Stimulated activated CD4-positive, alpha-beta T cell treated with anti-CD3 and anti-CD28 coated beads, Interleukin-1b, Interleukin-23, amount 100 ng/mL, for 4 hours (primary cell): Measurements from ENCODE around the gene CLCN6.

Experiments
- DNase-seq, 2 donors: peaks; one replicate each; pipeline ENCODE4 v3.0.0-alpha.2; 2020; ENCODE audit warnings: low read depth in 2 of 2

The CLCN6 gene, protein sequence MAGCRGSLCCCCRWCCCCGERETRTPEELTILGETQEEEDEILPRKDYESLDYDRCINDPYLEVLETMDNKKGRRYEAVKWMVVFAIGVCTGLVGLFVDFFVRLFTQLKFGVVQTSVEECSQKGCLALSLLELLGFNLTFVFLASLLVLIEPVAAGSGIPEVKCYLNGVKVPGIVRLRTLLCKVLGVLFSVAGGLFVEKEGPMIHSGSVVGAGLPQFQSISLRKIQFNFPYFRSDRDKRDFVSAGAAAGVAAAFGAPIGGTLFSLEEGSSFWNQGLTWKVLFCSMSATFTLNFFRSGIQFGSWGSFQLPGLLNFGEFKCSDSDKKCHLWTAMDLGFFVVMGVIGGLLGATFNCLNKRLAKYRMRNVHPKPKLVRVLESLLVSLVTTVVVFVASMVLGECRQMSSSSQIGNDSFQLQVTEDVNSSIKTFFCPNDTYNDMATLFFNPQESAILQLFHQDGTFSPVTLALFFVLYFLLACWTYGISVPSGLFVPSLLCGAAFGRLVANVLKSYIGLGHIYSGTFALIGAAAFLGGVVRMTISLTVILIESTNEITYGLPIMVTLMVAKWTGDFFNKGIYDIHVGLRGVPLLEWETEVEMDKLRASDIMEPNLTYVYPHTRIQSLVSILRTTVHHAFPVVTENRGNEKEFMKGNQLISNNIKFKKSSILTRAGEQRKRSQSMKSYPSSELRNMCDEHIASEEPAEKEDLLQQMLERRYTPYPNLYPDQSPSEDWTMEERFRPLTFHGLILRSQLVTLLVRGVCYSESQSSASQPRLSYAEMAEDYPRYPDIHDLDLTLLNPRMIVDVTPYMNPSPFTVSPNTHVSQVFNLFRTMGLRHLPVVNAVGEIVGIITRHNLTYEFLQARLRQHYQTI

GRCh38 chr1:11805422-11806306 is at the start of gene CLCN6, which contains the start of gene MTHFR:
Gene CLCN6, plus strand, starts transcription at chr1:11806191. Its CDS starts 72 bp downstream, at chr1:11806263.
Gene MTHFR, minus strand, starts transcription at chr1:11805964. Its CDS starts 2,848 bp downstream, at chr1:11803116.
- DNase-seq: peak; percentile 92 to 95

GRCh38 chr1:11757047-11757446 is 48.9 kb upstream of the CLCN6 start:
- no peak for DNase-seq

DNA sequence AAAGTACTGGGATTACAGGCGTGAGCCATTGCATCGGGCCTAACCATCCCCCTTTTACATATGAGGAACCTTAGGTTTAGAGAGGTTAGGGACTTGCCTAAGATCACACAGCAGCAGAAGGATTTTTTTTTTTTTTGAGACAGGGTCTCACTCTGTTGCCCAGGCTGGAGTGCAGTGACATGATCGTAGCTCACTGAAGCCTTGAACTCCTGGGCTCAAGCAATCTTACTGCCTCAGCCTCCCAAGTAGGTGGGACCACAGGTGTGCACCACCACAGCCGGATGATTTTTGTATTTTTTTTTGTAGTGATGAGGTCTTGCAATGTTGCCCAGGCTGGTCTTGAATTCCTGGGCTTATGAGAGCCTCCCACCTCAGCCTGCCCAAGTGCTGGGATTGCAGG is 46.2 kb upstream of the CLCN6 start:
- DNase-seq: no peak

DNA sequence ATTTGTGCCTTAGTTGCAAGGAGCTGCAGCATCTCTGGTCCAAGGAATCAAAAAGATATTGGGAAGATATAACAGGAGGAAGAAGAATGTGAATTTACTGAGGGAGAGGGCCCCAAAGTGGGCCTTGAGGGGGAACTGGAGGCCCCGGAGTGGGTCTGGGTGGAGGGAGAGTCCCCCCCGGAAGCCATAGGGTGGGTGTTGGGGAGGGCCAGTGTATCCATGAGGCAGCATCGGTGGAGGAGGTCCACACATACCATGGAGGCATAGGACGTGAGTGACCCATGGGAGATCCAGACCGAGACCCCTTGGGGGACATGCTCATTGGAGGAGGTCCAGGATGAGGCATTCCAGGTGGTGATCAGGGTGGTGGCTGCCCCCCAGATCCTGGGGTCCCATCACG is 44.7 kb upstream of the CLCN6 start:
- DNase-seq: no peak

- peak; percentile 15 to 39 for DNase-seq
These were observed 44.0 kb upstream of the CLCN6 start, which contains the start of gene C1orf167 for GRCh38 chr1:11761988-11762406. Gene C1orf167, plus strand, starts transcription at chr1:11762193. Its CDS starts 2,208 bp downstream, at chr1:11764401.

DNA sequence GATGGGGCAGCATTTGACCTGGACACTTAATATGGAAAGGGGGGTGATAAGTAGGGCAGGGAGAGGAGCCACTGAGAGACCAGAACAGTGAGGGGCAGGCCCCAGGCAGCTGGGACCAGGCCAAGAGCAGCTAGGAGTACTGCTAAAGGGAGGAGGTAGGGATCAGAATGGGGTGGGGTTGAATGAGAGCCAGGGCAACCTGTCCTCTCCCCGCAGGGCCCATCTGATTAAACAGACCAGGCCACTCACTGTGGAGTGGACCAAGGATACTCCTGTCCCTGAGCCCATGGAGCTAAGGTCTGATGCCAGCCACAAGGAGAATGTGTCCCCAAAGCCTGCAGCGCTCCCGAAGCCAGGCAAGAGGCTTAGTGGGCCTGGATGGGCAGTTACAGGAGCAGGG is 41.9 kb upstream of the CLCN6 start:
- no peak for DNase-seq

- no peak for DNase-seq
These were observed 41.5 kb upstream of the CLCN6 start for GRCh38 chr1:11764519-11764918.

DNA sequence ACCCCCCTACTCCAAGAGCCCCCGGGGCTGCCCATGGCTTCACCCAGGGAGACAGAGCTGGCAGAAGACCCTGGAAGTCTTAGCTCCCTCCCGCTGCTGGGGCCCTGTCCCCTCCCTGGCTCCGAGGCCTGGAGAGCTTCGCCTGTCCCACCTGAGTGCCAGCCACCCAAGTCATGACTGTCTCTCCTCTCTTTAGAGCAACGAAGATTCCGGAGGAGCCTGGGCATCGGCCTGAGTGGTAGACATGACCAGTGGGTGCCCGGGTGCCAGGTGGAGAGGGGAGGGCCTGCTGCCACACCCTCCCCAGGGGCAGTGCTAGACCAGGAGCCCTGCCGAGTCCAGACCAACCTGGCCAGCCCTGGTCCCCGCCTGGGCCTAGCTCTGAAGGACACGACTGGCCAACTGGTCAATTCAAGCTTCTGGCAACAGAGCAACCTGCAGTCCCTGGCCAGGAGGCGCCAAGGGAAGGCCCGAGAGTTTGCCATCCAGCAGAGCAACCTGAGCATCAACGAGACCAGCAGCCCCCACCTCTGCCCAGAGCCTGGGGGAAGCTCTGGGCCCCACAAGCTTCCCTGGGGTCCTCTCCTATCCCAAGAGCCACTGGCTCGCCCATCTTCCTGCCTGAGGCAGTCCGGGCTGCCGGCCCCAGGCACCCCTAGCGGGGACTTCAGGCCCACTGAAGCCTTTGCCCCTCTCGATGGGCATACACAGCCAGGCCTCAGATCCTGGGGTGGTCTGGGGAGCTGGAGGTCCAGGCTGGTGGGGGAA is 40.1 kb upstream of the CLCN6 start:
- DNase-seq: no peak

- DNase-seq: no peak
These were observed 39.6 kb upstream of the CLCN6 start for GRCh38 chr1:11766429-11766776.

DNA sequence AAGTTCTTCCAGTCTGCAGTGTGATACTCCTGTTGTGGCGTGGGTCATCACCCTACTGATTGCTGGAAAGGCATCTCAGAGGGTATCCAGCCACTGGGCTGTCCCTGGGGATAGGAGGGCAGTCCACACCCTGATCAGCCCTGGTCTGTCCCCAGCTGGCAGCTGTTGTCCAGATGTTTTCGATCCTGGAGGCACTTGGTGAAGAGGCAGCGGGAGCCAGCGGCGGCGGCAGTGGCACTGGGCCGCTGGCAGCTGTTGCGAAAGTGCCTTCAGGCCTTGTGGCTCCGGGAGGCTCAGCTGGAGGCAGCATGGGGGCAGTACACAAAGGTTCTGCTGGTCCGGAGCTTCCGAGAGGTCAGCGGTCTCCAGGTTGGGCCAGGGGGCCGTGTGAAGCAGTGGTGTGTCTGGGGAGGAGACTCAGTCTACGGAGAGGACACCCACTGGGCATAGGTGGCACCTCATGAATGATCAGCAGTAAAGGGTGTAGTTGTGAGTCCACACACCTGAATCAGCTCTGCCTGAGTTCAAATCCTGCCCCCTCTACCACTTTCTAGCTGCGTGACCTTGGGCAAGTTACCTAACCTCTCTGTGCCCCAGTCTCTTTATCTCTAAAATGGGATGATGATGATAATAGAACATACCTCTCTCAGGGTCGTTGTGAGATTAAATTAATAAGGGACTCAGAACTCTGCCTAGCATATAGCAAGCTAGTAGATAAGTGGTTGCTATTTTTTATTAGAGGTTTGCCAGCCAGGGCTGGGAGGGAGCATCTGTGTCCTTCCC is 37.9 kb upstream of the CLCN6 start:
- no peak for DNase-seq

- no peak for DNase-seq
These were observed 37.2 kb upstream of the CLCN6 start for GRCh38 chr1:11768821-11769220.

GRCh38 chr1:11769274-11769673 is 36.7 kb upstream of the CLCN6 start:
- DNase-seq: no peak

DNA sequence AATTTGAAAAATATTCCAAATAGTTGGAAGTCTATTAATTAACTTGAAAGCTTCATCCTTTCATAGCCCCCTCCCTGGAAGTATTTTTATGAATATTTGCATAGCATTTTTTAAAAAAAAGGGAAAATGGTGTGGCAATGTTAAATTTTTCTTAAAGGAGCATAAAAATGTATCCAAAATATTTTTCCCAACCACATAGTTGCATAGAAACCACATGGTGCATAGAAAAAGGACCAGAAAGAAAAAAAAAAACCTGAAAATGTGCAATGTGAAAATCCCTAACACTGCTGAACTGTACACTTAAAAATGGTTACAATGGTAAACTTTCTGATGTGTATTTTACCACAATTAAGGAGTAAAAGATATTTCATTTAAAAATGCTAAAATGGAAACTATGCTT is 36.0 kb upstream of the CLCN6 start:
- DNase-seq: no peak

- DNase-seq: no peak
These were observed 34.4 kb upstream of the CLCN6 start for GRCh38 chr1:11771481-11772043.

DNA sequence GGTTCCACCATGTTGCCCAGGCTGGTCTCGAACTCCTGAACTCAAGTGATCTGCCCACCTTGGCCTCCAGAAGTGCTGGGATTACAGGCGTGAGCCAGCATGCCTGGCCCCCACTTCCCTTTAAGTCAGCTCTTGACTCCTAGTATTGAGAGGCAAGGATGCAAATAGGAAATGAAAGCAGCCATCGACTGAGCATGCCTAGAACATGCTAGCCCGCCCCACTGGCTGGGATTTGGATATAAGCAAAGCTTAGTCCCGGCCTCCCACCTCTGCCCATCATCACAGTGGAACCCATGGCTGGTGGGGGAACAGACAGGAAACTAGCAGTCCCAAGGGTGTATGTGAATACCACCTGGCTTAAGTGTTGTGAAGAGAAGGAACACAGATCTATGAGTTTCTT is 33.5 kb upstream of the CLCN6 start:
- DNase-seq: no peak

DNA sequence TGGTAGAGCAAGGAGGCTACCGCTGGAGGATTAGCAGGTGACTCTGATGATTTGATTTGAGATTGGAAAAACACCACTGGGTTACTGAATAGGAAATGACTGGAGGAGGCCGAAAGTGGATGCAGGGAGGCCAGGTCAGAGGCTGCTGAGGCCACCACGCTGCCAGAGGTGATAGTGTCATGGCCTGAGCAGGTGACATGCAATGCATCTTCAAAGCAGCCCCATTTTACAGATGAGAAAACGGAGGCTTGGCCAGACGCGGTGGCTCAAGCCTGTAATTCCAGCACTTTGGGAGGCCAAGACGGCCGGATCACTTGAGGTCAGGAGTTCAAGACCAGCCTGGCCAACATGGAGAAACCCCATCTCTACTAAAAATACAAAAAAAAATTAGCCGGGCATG is 31.2 kb upstream of the CLCN6 start:
- DNase-seq: no peak

GRCh38 chr1:11777658-11778322 is 28.2 kb upstream of the CLCN6 start:
- no peak for DNase-seq

DNA sequence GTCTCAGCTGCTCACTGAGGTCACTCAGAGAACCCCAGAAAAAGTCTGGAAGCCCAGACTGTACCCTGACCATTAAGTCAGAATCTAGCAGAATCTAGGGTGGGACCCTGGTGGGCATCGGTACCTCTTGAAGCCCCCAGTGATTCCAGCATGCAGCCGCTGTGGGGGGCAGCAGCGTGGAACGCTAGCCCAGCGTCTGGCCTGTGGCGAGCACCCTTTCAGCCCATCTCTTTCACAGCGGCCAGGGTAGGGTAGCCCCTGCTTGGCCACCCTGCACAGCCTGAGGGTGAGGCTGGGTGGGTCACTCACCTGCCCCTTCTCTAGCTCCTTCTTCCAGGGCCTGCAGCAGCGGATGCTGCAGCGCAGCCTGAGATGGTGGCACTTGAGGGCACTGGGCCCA is 27.7 kb upstream of the CLCN6 start:
- no peak for DNase-seq
